HCT116 (cell line): Measurements from ENCODE around the gene UMPS. TPM values are rescaled to one million over a fixed set of nuclear protein-coding genes. Genes with fewer than 3 reads are reported as not detected.

Source experiments
- ATAC-seq: fragments of 200-7000 bp; cut with Tn5 transposase; 2 replicates; pipeline ENCODE4 v1.9.1; 2020; ENCODE audit warnings: mild to moderate bottlenecking, moderate library complexity
- BruUV-seq: library from RNA; stranded (reverse); fragments of 400-500 nt; replicated peaks from 2 replicates; lab custom pipeline; 2021; lab: Mats Ljungman, UMichigan
- CTCF ChIA-PET: fragments of 300-600 bp; sonication (Branson Sonifier 250); formaldehyde crosslinking; loops from one replicate; lab custom pipeline; 2021; ENCODE audit warnings: antibody characterized with exemption; lab: Charles Lee
- POLR2A ChIA-PET: fragments of 300-600, 350-600 bp; sonication (Branson Sonifier 250); formaldehyde crosslinking; loops from one replicate; lab custom pipeline; 2021; ENCODE audit warnings: antibody characterized with exemption; lab: Charles Lee
- RAD21 ChIA-PET, 2 experiments: fragments of 300-600 bp; sonication (Branson Sonifier 250); formaldehyde crosslinking; loops; one replicate each; lab custom pipeline; 2023; ENCODE audit warnings: low total read pairs in 2 of 2; ENCODE audit not compliant: uncharacterized antibody in 2 of 2, unreplicated experiment in 2 of 2, low non-redundant PET in 1 of 2; lab: Charles Lee
- DNase-seq: peaks from one replicate; pipeline ENCODE4 v3.0.0-alpha.2; 2010; ENCODE audit warnings: low read depth, low spot score
- H2AFZ ChIP-seq: fragments of 200-600 bp; shearing (Covaris generic), sonication (generic); 2 replicates; pipeline ENCODE4 v1.6.1; 2017; ENCODE audit warnings: low read depth, mixed run types, mixed read lengths, antibody characterized with exemption, low read length; ENCODE audit not compliant: poor library complexity, severe bottlenecking
- H3K27ac ChIP-seq: 2 replicates; pipeline ENCODE4 v1.5.1; 2012; ENCODE audit warnings: low read depth, low read length
- H3K27me3 ChIP-seq: fragments of 200-600 bp; sonication (generic); 2 replicates; pipeline ENCODE4 v1.6.1; 2016; ENCODE audit warnings: mixed run types, low read length, mixed read lengths; ENCODE audit not compliant: insufficient read depth
- H3K36me3 ChIP-seq, 2 experiments: fragments of 200-500 bp in 1 of 2; fragments of 200-600 bp in 1 of 2; sonication (Bioruptor generic) in 1 of 2; sonication (generic) in 1 of 2; 2 replicates each; pipeline versions ENCODE4 v1.5.1 to v1.6.1; 2014 to 2016; ENCODE audit warnings: low read length in 2 of 2, inconsistent platforms in 1 of 2, mixed read lengths in 1 of 2, mixed run types in 1 of 2; ENCODE audit not compliant: insufficient read depth in 2 of 2, control insufficient read depth in 1 of 2
- H3K4me1 ChIP-seq, 2 experiments: fragments of 200-600 bp in 1 of 2; sonication (generic) in 1 of 2; 2 replicates each; pipeline versions ENCODE4 v1.5.1 to v1.6.1; 2012 to 2017; ENCODE audit warnings: low read length in 2 of 2, inconsistent platforms in 1 of 2, mild to moderate bottlenecking in 1 of 2, mixed read lengths in 1 of 2, mixed run types in 1 of 2, moderate library complexity in 1 of 2; ENCODE audit not compliant: insufficient read depth in 2 of 2, control insufficient read depth in 1 of 2
- H3K4me2 ChIP-seq: fragments of 200-600 bp; sonication (generic); 2 replicates; pipeline ENCODE4 v1.6.1; 2017; ENCODE audit warnings: mixed run types, low read length, mixed read lengths
- H3K4me3 ChIP-seq, 2 experiments: fragments of 200-600 bp in 1 of 2; sonication (generic) in 1 of 2; replicated peaks in 1 of 2; 2 replicates each; pipeline ENCODE4 v1.5.1; 2011 to 2016; ENCODE audit warnings: low read length in 2 of 2, control low read depth in 1 of 2, low read depth in 1 of 2, mild to moderate bottlenecking in 1 of 2, mixed read lengths in 1 of 2, mixed run types in 1 of 2
- H3K79me2 ChIP-seq: fragments of 200-600 bp; sonication (generic); 2 replicates; pipeline ENCODE4 v1.6.1; 2017; ENCODE audit warnings: mild to moderate bottlenecking, mixed run types, low read length, moderate library complexity, mixed read lengths; ENCODE audit not compliant: insufficient read depth
- H3K9ac ChIP-seq: fragments of 200-600 bp; sonication (generic); 2 replicates; pipeline ENCODE4 v1.6.1; 2016; ENCODE audit warnings: low read length, mixed read lengths
- H3K9me2 ChIP-seq: fragments of 200-600 bp; sonication (generic), shearing (Covaris generic); 2 replicates; pipeline ENCODE4 v1.6.1; 2017; ENCODE audit warnings: mixed run types, mild to moderate bottlenecking, moderate library complexity; ENCODE audit not compliant: insufficient read depth
- H3K9me3 ChIP-seq, 2 experiments: fragments of 200-500 bp in 1 of 2; fragments of 200-600 bp in 1 of 2; sonication (Bioruptor generic) in 1 of 2; sonication (generic) in 1 of 2; 2 replicates each; pipeline ENCODE4 v1.6.1; 2014 to 2017; ENCODE audit warnings: low read length in 2 of 2, mixed read lengths in 2 of 2, inconsistent platforms in 1 of 2, low read depth in 1 of 2, mild to moderate bottlenecking in 1 of 2, mixed run types in 1 of 2, moderate library complexity in 1 of 2; ENCODE audit not compliant: control insufficient read depth in 1 of 2, insufficient read depth in 1 of 2
- H4K20me1 ChIP-seq: fragments of 200-600 bp; sonication (generic), shearing (Covaris generic); 2 replicates; pipeline ENCODE4 v1.6.1; 2017; ENCODE audit warnings: mixed run types, mild to moderate bottlenecking, moderate library complexity; ENCODE audit not compliant: insufficient read depth
- ELF1 ChIP-seq: IDR thresholded peaks from 2 replicates; pipeline ENCODE4 v1.6.1; 2012; ENCODE audit warnings: low read depth, borderline replicate concordance
- EZH2phosphoT487 ChIP-seq: fragments of 200-600 bp; IDR thresholded peaks from 2 replicates; pipeline ENCODE4 v1.6.1; 2018; ENCODE audit warnings: antibody characterized with exemption, borderline replicate concordance
- JUND ChIP-seq: IDR thresholded peaks from 2 replicates; pipeline ENCODE4 v1.6.1; 2012
- RAD21 ChIP-seq: IDR thresholded peaks from 2 replicates; pipeline ENCODE4 v1.6.1; 2012; ENCODE audit warnings: low read depth, mild to moderate bottlenecking
- SRF ChIP-seq: IDR thresholded peaks from 2 replicates; pipeline ENCODE4 v1.6.1; 2012; ENCODE audit warnings: low read depth
- ZBTB33 ChIP-seq: IDR thresholded peaks from 2 replicates; pipeline ENCODE4 v1.6.1; 2011; ENCODE audit warnings: mild to moderate bottlenecking, low read length, moderate library complexity; ENCODE audit not compliant: insufficient replicate concordance; ENCODE audit errors: extremely low read depth
- ZFX ChIP-seq: fragments of 450-650 bp; IDR thresholded peaks from 2 replicates; pipeline ENCODE4 v1.6.1; 2017
- ZNF274 ChIP-seq: fragments of 200-500 bp; sonication (Bioruptor generic); IDR thresholded peaks from 2 replicates; pipeline ENCODE4 v1.6.1; 2014; ENCODE audit warnings: mild to moderate bottlenecking, low read depth, low read length, inconsistent platforms
- intact Hi-C: fragments of 100-400 bp; cut with micrococcal nuclease; formaldehyde crosslinking; loops from 2 replicates; pipeline ENCODE4 v1.10.0; 2022
- total RNA-seq: library from RNA; stranded (reverse); gene quantifications from one replicate; pipeline ENCODE4 v1.2.1, GENCODE V29; 2021; ENCODE audit not compliant: unreplicated experiment

Gene UMPS
- total RNA-seq, 1 experiment from 2014 or later: 41.3 TPM

- no peaks in the 10 kb centered on the region for H3K79me2 ChIP-seq
- H3K36me3 ChIP-seq: peaks cover 0 to 3% of the 10 kb centered on the region in 2 experiments; a peak in 1 of 4 replicates
- no peaks in the 10 kb centered on the region for H3K9me3 ChIP-seq
- H3K4me1 ChIP-seq: peaks cover 0 to 7% of the 10 kb centered on the region in 2 experiments; a peak in 1 of 4 replicates
- no peak overlapping the region for H3K27ac ChIP-seq
- H3K27me3 ChIP-seq: no peaks in the 10 kb centered on the region
- ChIA-PET POLR2A (no interaction called here), CTCF (interaction anchor here (2.7 kb wide), 1 partner anchor 137 kb away, joined by 10 read pairs; no protein-coding TSS in a partner anchor), RAD21 (no interaction called here)
- H4K20me1 ChIP-seq: no peaks in the 10 kb centered on the region
- intact Hi-C loops: loop anchor here (5.0 to 10.0 kb wide), 3 partner anchors 199 to 818 kb away; no protein-coding TSS in a partner anchor
- H3K9ac ChIP-seq: no peak overlapping the region
- no peak overlapping the region for H2AFZ ChIP-seq
- no peak overlapping the region for H3K4me3 ChIP-seq
- no peak for TF ChIP-seq EZH2phosphoT487
- BruUV-seq: no TSS peak
- no peaks in the 10 kb centered on the region for H3K9me2 ChIP-seq
- H3K4me2 ChIP-seq: no peak overlapping the region
- DNase-seq: no peak
- ATAC-seq: no peak
Observed at GRCh38 chr3:124763644-124764358, 33.5 kb downstream of the UMPS start.

GRCh38 chr3:124764746-124765145 lies 34.5 kb downstream of the UMPS start:
- H3K36me3 ChIP-seq: peaks cover 0 to 3% of the 10 kb centered on the region in 2 experiments; a peak in 1 of 4 replicates
- H3K9me3 ChIP-seq: no peaks in the 10 kb centered on the region
- H3K4me1 ChIP-seq: peaks cover 0 to 11% of the 10 kb centered on the region in 2 experiments; a peak in 1 of 4 replicates
- H4K20me1 ChIP-seq: no peaks in the 10 kb centered on the region
- H3K27ac ChIP-seq: no peak overlapping the region
- H2AFZ ChIP-seq: no peak overlapping the region
- H3K79me2 ChIP-seq: no peaks in the 10 kb centered on the region
- no peak overlapping the region for H3K9ac ChIP-seq
- intact Hi-C loops: loop anchor here (5.0 to 10.0 kb wide), 3 partner anchors 200 to 818 kb away; no protein-coding TSS in a partner anchor
- H3K27me3 ChIP-seq: no peaks in the 10 kb centered on the region
- no peak overlapping the region for H3K4me2 ChIP-seq
- H3K4me3 ChIP-seq: no peak overlapping the region
- TF ChIP-seq RAD21 (no peak), SRF (no peak), ZFX (no peak), JUND (no peak), ELF1 (no peak), ZBTB33 (no peak), ZNF274 (no peak)
- BruUV-seq: no TSS peak
- RAD21 ChIA-PET: no interaction called here
- H3K9me2 ChIP-seq: no peaks in the 10 kb centered on the region
- ATAC-seq (no peak), DNase-seq (no peak)
- CTCF ChIA-PET: interaction anchor here (2.7 kb wide), 1 partner anchor 136 kb away, joined by 10 read pairs; no protein-coding TSS in a partner anchor
- POLR2A ChIA-PET: no interaction called here
